Measurements from ENCODE around the gene CYB5D1.
A peak's percentile ranks its signal among the peaks of the same experiment; 100 is the strongest.

CYB5D1 gene

DNA sequence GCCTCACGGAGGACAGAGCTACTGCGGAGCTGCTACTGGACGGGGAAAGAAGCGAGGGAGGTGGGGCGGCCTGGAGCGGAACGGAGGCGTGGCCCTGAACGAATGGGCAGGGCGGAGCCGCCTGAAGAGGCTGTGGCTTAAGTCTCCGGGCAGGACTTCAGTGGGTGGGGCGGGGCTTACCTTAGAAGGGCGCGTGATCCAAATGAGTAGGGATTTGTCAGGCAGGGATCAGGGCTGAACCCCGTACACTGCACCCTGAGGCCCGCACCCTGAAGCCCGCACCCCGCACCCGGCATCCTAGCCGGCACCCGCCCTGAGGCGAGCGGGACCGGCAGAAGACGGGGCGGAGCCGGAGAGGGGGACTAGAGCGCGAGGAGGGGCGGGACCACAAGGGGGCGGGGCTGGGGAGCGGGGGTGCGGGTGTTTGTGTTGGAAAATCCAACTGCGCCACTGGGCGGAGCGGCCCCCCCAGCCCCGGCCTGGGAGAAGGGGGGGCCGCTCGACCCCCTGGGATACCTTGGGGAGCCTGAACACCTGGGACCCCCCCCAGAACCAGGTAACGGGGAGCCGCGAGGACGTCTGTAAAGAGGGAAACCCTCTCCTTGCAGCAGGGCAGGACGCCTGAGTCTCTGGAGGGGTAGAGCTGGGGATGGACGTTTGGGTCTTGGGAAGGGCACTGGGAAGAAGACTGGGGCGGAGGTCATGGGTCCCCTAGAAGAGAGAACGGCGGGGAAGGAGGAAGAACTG, 23.8 kb upstream of the CYB5D1 start, which contains the start of gene KDM6B:
KDM6B (plus strand) TSS at position 423 of the 747 bp plus-strand sequence. CDS start 11,338 bp downstream, outside the sequence.
- peak; percentile 73 to 74 for DNase-seq (ENCODE audit: low read depth in 2 of 2)

DNA sequence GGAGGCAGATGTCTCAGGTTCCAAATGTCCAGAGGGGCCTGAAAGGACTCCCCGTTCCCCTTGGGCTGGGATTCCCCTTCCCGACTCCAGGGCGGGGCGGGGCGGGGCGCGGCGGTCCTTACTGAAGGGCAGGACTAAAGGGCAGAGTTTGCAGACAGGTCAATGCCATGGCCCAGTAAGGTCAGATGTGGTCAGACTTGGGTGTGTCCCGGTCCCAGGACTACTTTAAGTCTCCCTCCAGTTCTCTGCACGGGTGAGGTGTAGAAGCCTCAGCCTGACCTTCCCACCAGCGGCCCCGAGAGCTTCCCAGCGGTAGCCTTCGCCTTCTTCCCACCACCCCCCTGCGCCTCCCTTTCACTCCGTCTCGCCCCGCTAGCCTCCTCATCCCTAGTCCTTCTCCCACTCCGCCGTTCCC, 23.3 kb upstream of the CYB5D1 start:
- DNase-seq (ENCODE audit: low read depth in 2 of 2) = no peak

DNA sequence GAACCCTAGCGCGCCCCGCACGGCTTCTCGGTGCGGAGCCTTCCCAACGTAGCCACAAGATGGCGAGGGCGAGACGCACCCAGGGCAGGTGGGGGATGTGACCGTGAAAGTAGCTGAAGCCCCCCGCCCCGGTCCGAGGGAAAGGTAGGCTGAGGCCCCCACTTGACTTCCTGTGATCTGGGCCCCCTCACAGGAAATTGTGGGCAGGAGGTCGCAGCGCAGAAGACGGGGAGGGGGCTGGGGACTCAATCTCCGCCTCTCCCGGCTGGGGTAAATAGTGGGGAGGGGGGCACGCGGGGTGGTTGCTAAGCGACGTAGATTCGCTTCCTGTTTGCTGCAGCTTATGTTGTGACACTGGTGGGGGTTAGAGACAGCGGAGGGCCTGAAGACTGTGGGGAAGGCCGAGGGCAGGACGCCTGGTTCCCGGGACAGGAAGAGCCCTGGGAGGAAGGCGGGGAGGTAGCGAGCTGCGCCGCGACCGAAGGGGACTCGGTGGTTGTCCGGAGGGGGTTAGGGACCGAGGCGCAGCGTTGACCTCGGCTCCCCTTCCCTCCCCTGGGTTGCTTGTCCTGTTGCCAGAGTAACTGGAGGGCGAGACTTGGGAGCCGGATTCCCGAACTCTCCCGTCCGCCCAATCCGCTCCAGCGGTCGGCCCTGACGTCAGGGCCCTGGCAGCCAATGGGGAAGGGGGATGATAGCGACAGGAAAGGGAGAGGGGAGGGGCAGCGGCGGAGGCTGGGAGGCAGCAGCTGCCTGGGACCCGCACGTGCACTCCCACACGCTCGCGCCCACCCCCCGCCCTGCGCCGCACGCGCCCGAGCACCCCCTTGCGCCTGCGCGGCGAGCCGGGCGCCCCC, 22.6 kb upstream of the CYB5D1 start:
- DNase-seq (ENCODE audit: low read depth in 2 of 2) = peak; percentile 81 to 83

DNA sequence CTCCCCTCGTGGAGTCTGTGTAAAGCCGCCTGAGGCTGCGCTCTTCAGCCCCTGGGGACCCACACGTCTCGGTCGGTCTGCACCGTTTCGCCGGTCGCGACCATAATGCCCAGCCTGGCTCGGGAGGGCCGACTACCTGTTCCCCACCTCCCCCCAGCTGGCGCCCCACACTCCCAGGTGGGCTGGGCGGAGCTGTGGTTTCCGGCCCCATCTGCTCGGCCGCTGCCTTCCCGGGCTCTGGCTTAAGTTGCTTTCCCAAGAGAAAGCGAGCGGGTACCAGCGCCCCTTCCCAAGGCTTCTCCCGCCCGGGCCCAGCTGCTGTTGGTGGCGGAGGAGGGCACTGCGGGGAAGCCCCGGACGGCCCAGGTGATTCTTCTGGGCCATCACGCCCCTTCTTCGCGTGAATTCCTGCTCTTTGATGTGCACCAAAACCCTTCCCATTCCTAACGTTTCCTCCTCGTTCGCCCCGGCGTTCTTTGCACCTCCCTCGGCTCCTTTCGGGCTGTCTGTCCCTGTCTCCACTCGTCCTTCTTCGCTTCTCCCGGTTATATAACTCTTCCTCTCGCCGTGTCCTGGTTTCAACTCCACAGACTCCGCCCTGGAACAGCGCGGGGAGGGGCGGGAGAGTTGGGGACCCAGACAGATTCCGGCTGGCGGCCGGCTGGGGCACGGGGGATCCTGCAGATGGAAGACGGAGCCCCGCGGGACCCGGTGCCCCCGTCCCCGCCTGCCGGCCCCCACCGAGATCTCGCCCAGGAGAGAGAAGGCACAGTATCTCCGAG, 21.8 kb upstream of the CYB5D1 start:
- DNase-seq (ENCODE audit: low read depth in 2 of 2) = no peak

DNA sequence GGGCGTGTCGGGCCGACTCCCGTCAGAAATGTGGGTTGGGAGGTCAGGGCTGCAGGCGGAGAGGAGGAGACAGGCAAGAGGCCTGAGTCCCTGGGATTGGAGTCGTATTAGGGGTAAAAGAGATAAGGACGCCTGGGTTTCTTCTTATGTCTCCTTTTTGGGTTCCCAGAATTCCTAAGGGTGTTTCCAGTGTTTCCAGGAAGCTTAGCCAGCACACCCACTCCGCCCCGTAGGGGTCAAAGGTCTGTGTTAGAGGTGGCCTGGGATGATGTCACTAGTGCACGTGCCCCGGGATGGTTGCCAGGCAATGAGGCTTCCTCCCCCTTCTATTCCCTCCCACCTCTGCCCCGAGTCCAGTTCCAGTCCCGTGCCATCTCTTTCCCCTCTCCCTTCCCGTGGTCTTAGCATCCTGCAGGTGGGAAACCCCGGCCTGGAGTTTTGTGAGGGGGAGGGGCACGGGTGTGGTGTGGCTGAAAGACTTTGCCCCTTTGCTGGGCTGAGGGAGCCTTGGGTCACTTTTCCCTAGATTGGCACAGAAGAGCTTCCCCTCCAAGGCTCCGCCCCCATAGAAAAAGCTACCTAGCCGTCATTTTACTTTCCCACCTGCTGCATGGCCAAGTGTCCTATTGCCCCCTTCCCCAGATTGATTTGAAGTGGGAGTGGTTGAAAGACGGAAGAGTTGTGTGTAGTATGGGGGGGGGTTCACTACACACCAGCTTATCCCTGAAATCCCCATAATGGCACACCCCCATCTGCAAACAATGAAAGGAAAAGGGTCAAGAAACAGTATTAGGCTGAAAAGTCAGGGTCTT, 21.0 kb upstream of the CYB5D1 start:
- DNase-seq (ENCODE audit: low read depth in 2 of 2) = no peak

DNA sequence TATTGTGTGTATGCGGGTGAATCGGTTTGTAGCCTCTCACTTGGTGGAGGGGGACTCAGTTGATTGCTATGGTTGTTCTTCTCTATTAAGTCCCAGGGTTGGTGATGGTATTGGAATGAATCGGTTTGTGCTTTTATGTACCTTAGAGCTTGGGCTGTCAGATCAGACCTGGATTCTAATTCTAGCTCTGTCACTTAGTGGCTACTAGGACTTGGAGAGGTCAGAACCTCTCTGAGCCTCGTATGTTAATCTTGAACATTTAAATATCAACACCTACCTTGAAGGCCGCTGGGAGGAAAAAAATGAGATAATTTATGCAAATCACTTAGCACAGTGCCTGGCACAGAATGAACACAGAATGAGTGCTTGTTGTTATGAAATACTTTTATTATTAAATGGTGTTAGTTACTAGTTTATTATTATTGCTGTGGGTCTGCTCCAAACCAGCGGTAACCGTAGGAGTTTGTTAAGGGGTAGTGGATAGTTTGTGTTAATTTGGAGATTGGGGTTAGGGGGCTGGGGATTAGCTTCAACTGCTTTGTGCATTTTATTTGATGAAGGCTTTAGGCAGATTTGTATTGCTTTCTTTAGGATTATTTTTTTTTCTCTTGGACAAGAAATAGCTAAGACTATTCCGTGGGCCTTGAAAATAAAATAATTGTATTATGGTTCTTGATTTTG, 20.3 kb upstream of the CYB5D1 start:
- no peak for DNase-seq (ENCODE audit: low read depth in 2 of 2)

DNA sequence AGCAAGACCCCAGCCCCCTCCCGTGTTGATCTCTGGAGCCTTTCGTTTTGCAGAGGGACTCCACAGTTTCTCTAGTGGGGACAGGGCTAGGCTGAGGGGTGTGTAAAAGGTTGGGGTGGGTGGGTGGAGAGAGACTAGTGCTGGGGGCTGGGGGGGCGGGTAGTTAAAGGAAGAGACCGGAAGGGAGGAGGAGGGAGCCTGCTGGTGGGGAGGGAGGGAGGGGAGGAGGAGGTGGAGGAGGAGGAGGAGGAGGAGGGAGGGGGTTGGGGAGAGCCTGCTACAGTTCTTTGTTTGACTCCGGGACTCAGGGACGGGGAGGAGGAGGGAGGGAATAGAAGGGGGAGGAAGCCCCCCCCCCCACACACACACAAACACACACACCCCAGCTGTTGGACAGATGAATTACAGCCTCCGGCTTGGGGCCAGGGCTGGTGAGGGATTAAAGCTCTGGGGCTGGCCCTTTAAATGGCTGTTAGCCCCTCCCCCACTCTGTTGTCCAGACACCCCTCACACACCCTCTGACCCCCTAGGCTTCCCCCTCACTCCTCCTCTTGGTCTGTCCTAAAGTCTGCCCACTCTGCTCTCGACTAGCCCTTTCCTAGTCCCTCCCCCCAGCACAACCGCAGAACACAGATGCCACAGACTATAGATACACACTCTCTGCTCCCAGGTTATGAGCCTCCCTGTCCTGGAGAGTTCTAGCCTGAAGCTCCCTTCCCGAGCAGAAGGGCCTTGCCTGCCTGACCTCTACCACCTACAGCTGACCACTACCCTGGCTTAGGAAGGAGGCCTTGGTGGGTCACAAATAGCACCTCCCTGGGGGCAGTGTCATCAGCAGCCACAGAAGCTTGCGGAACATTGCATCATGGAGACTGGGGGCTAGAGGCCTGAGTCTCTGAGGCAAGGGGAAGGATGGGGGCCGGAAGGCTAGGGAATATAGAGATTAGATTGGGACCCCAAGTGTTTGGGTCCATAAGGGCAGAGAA, 19.4 kb upstream of the CYB5D1 start:
- no peak for DNase-seq (ENCODE audit: low read depth in 2 of 2)

DNA sequence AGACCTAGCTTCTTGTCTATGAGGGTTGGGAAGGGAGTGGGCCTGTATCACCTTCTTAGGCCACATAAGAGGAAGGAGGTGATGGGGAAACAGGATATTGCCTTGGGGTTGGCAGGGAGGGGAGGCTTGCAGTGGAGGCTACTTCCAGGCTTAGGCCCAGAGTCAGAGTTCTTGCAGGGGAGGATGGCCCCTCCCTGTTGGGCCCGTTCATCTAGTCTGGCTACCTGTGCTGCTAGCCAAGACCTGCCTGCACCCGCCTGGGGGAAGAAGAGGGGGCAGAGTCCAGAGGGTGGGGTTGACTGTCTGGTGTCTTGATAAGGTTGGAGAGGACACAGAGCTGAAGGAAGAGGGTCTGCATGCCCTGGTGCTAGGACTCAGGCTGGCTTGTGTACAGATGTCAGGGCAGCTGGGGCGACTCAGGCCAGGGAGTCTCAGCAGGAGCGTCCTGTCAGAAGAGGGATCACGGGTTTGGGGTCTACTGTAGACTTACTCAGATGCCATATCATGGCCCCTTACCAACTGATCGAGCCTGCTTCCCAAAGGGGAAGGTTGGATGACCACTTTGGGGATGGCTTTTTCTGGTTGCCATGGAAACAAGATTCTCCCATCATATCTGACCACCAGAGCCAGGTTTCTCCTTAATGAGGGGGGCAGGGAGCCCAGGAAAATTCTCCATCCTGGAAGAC, 18.5 kb upstream of the CYB5D1 start:
- no peak for DNase-seq (ENCODE audit: low read depth in 2 of 2)

DNA sequence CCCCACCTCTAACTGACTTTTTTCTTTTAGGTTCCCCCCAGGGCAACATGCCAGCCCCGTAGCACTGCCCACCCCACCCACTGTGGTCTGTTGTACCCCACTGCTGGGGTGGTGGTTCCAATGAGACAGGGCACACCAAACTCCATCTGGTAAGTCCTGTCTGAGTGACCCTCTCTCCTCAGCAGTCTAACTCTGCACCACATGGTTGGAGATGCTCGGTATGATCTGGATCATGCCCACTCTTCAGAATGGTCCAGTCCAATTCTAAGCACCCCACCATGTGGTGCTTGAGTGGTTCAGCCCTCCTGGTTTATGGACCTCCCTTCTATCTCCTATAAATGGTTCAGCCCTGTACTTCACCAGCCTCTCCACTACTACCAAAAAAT, 17.9 kb upstream of the CYB5D1 start:
- no peak for DNase-seq (ENCODE audit: low read depth in 2 of 2)

DNA sequence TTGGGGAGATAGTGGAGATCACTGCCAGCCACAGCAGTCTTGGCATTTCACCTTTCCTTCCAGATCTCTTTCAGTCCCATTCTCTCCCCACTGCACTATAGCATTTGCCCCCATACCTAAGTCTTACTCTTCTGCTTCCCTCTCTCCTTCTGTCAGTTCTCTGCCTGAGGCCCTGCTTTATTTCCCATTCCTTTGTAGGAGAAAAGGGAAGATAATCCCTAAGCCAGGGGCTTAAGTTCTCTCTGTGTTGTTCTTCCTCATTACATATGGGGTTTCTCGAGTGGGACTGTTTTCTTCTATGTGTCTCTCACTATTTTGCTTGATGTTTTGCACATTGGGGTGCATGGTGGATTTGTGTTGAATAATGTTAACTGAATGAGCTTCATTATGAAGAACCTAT, 17.4 kb upstream of the CYB5D1 start:
- no peak for DNase-seq (ENCODE audit: low read depth in 2 of 2)

DNA sequence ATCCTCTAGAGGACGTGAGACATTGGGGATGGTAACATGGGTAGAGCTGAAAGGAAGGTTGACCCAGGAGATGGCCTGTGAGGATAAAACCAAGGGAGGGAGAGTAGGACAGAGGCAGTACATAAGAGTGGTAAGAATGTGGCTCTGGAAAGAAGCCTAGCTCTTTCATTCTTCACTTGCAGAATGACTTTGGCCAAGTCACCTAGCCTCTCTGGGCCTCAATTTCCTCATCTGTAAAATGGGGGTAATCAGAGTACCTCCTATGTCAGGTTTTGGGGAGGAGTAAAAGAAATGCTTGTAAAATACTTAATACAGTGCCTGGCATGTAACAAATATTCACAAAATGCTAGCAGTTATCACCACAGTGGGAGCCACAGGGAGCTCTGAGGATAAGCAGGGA, 16.9 kb upstream of the CYB5D1 start:
- DNase-seq (ENCODE audit: low read depth in 2 of 2) = no peak

DNA sequence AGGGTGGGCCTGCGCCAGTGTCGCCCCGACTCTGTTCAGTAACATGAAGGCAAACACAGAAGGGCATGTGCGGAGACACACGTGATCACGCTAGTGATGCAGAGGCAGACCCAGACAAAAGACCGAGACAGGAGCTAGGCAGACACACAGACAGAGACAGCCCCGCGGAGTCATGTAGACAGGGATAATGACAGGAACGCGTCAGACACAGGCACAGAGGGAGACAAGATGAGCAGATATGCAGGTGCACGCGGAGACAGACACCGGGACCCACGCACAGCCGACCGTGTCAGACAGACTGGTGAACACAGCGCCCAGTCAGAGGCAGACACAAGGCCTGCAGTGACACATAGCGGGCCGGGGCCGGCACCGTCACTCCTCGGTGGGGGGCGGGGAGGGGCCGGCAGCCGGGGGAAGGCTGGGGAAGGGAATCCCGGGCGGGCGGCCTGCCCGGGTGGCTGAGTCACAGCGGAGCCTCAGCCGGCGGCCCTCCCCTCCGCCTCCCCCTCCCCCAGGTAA, 16.3 kb upstream of the CYB5D1 start:
- DNase-seq (ENCODE audit: low read depth in 2 of 2) = peak; percentile 94 to 96

DNA sequence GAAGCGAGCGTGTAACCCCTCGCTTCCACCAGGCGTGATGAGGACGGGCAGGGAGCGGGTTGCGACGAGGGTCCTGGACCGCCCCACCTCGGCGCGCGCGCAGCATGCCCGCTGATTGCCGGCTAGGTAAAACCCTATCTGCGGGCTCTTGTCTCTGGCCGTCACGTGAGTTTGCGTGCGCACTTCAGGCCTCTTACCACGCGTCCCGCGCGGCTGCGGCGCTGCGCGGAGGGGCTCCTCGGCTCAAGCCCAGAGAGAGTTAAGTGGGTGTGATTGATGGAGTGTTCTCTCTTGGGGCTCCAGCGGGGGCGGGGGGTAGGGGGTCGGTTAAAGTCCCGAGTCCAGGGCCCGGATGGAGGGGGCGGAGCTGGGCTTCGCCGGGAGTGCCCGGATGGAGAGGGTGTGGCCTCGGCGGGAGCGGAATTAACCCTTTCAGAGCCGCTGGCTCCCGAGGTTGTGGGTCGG, 15.9 kb upstream of the CYB5D1 start:
- DNase-seq (ENCODE audit: low read depth in 2 of 2) = peak; percentile 81

DNA sequence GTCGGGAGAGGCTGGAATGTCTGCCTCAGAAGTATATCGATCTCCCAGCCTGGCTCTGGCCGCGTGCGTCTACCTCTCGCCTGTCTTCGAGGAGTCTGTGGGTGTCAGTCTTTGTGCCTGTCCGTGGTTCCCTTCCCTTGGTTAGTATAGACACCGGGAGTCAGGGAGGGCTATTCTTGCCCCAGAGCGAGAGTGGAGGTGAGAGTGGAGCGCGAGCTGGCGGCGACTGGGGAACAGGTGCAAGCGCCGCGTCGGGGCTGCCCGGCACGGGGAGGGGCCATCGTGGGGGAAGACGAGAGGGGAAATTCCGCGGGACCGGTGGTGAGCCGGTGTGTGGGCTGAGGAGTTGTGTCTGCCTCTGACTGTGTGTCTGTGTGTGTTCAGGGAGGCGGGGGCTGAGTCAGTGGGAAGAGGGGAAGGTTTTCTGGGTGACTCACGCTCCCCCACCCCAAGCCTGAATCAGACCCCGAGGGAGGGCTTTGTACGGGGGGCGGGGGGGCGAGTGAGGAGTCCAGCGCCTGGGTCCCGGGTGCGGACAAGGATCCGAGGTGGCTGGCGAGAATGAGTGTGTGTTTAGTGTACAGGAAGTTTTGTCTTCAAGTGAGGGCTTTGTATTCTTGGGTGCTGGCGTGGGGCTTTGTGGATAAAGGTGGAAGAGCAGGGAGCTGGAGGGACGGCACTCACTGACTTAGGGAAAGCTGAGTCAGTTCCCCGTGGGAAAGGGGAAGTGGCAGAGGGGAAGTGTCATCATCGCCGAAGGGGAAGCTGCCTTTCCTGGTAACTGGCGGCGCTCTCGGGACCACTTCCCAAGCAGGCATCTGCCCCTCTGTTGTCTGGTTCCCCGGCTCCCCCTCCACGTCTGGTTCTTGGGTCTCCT, 15.2 kb upstream of the CYB5D1 start:
- DNase-seq (ENCODE audit: low read depth in 2 of 2) = peak; percentile 98

DNA sequence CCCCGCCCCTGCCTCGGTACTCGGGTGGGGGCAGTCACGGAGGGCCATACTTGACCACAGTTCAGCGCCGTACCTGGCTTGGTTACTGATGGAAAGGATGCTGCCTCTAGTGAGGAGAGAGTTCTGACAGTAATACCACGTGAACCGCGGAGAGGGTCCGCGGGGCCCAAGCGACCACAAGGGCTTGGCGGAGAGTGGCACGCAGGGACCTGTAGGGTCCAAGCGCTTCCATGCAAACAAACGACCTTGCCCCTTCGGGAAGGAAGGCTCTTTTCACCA, 14.6 kb upstream of the CYB5D1 start:
- no peak for DNase-seq (ENCODE audit: low read depth in 2 of 2)

DNA sequence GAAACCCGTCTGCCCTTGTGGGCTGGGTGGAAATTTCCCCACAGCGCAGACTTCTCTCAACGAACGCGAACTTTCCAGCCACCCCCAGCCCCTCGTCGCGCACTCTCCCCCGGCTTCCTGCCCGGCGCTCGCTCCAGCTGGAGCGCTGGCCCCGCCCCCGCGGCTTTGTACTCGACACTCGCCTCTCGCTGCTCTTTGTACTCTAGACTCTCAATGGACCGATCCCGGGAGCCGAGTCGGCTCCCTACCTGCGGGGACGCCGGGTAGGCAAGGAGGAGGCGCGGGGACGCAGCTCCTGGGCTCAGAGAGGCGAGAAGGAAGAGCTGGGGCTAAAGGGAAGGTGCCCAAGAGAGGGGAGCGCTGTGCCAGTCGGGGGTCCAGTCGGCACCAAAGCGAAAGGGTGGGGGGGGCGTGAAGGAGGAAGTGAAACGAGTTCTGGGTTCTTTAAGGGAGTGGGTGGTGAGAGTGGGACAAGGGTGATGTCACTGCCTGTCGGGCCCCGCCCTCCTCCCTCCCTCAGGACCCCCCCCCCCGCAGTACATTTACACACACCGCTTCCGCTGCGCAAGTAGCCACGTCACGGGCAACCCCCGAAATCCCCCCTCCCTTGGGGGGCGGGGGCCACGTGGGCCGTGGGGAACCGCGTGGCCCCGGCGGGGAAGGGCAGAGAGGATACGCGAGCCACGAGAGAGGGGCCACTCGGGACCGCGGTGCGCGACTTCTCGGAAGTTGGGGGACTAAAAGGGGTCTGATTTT, 14.1 kb upstream of the CYB5D1 start:
- DNase-seq (ENCODE audit: low read depth in 2 of 2) = peak; percentile 89 to 92

Data from stimulated activated CD8-positive, alpha-beta memory T cell treated with anti-CD3 and anti-CD28 coated beads, Interleukin-15, amount 100 ng/mL, for 4 hours (primary cell).